HEK293 (cell line): ENCODE results near the gene PTGES3L.

Experiments used
- GLI2 ChIP-seq: fragments of 450-650 bp; formaldehyde crosslinking; IDR thresholded peaks from 2 replicates; pipeline ENCODE4; 2017; ENCODE audit warnings: missing biosample characterization, missing genetic modification characterization, low read depth, borderline replicate concordance
- HIC1 ChIP-seq: fragments of 450-650 bp; formaldehyde crosslinking; IDR thresholded peaks from 2 replicates; pipeline ENCODE4 v1.5.1; 2016; ENCODE audit warnings: missing biosample characterization, missing genetic modification characterization
- KLF1 ChIP-seq: fragments of 450-650 bp; formaldehyde crosslinking; IDR thresholded peaks from 2 replicates; pipeline ENCODE4 v1.5.1; 2016; ENCODE audit warnings: missing biosample characterization, missing genetic modification characterization
- OVOL3 ChIP-seq: fragments of 450-650 bp; formaldehyde crosslinking; IDR thresholded peaks from 2 replicates; pipeline ENCODE4 v1.5.1; 2016; ENCODE audit warnings: missing biosample characterization, missing genetic modification characterization
- REPIN1 ChIP-seq: fragments of 450-650 bp; formaldehyde crosslinking; IDR thresholded peaks from 2 replicates; pipeline ENCODE4 v1.5.1; 2017; ENCODE audit warnings: missing biosample characterization, missing genetic modification characterization, low read depth
- SP2 ChIP-seq: fragments of 450-650 bp; formaldehyde crosslinking; IDR thresholded peaks from 2 replicates; pipeline ENCODE4 v1.5.1; 2016; ENCODE audit warnings: missing biosample characterization, missing genetic modification characterization
- TRIM28 ChIP-seq: IDR thresholded peaks from 2 replicates; pipeline ENCODE4 v1.6.1; 2011; ENCODE audit warnings: low read length, control low read depth, borderline replicate concordance
- ZBTB10 ChIP-seq: fragments of 450-650 bp; formaldehyde crosslinking; IDR thresholded peaks from 2 replicates; pipeline ENCODE4 v1.5.1; 2016; ENCODE audit warnings: missing biosample characterization, missing genetic modification characterization
- ZBTB26 ChIP-seq: fragments of 450-650 bp; formaldehyde crosslinking; optimal IDR thresholded peaks from 2 replicates; pipeline ENCODE3; 2016; ENCODE audit warnings: missing biosample characterization, mild to moderate bottlenecking, missing genetic modification characterization
- ZFP3 ChIP-seq: fragments of 450-650 bp; formaldehyde crosslinking; IDR thresholded peaks from 2 replicates; pipeline ENCODE4 v1.5.1; 2016; ENCODE audit warnings: low read depth, missing biosample characterization, missing genetic modification characterization
- ZNF114 ChIP-seq: fragments of 450-650 bp; formaldehyde crosslinking; IDR thresholded peaks from 2 replicates; pipeline ENCODE4 v1.5.0; 2017; ENCODE audit warnings: missing biosample characterization, missing genetic modification characterization
- ZNF221 ChIP-seq: fragments of 450-650 bp; formaldehyde crosslinking; IDR thresholded peaks from 2 replicates; pipeline ENCODE4 v1.5.1; 2017; ENCODE audit warnings: missing biosample characterization, missing genetic modification characterization, borderline replicate concordance
- ZNF274 ChIP-seq, 2 experiments: fragments of 200-500 bp in 1 of 2; fragments of 450-650 bp in 1 of 2; sonication (Bioruptor generic) in 1 of 2; formaldehyde crosslinking in 1 of 2; IDR thresholded peaks; 2 replicates each; pipeline versions ENCODE4 v1.5.1 to v1.6.1; 2014 to 2016; ENCODE audit warnings: borderline replicate concordance in 1 of 2, inconsistent platforms in 1 of 2, low read length in 1 of 2, missing biosample characterization in 1 of 2, missing genetic modification characterization in 1 of 2
- ZNF404 ChIP-seq: fragments of 450-650 bp; formaldehyde crosslinking; IDR thresholded peaks from 2 replicates; pipeline ENCODE4 v1.5.1; 2017; ENCODE audit warnings: missing biosample characterization, missing genetic modification characterization
- ZNF423 ChIP-seq: fragments of 450-650 bp; formaldehyde crosslinking; IDR thresholded peaks from 2 replicates; pipeline ENCODE4 v1.5.1; 2016; ENCODE audit warnings: missing biosample characterization, missing genetic modification characterization
- ZNF518A ChIP-seq: fragments of 450-650 bp; formaldehyde crosslinking; conservative IDR thresholded peaks from 2 replicates; pipeline ENCODE4 v1.5.1; 2016; ENCODE audit warnings: low read depth, missing biosample characterization, missing genetic modification characterization
- ZNF521 ChIP-seq: fragments of 450-650 bp; formaldehyde crosslinking; IDR thresholded peaks from 2 replicates; pipeline ENCODE4 v1.5.1; 2017; ENCODE audit warnings: missing biosample characterization, mild to moderate bottlenecking, missing genetic modification characterization
- ZNF561 ChIP-seq: fragments of 450-650 bp; IDR thresholded peaks from 2 replicates; pipeline ENCODE4 v1.5.1; 2018; ENCODE audit warnings: missing biosample characterization, missing genetic modification characterization, borderline replicate concordance
- ZNF629 ChIP-seq: fragments of 450-650 bp; formaldehyde crosslinking; IDR thresholded peaks from 2 replicates; pipeline ENCODE4 v1.5.1; 2017; ENCODE audit warnings: missing biosample characterization, missing genetic modification characterization
- ZNF843 ChIP-seq: fragments of 450-650 bp; formaldehyde crosslinking; IDR thresholded peaks from 2 replicates; pipeline ENCODE4 v1.5.1; 2016; ENCODE audit warnings: missing biosample characterization, missing genetic modification characterization
- TF ChIP-seq, protein P1 (sequence below): fragments of 450-650 bp; formaldehyde crosslinking; IDR thresholded peaks from 2 replicates; pipeline ENCODE4 v1.5.1; 2016; ENCODE audit warnings: missing biosample characterization, missing genetic modification characterization

The PTGES3L gene

GRCh38 chr17:43024407-43025289 is 44.8 kb upstream of the PTGES3L start, which contains the start of gene RND2 (continued):
- TF ChIP-seq ZNF629 (tag by site-specific recombination) (peak; percentile 96), ZNF114 (no peak), KLF1 (tag by site-specific recombination) (peak; percentile 57; the same call in 1 of the 2 replicates), ZBTB26 (tag by site-specific recombination) (peak; percentile 52), ZNF423 (tag by site-specific recombination) (peak; percentile 75; the same call in 1 of the 2 replicates), OVOL3 (tag by site-specific recombination) (0 out of 2 replicates have a peak, but pooled peaks have one; percentile 41), ZNF843 (tag by site-specific recombination) (peak; percentile 32), TRIM28 (no peak), ZNF404 (tag by site-specific recombination) (no peak), ZNF521 (tag by site-specific recombination) (no peak), ZNF561 (tag by site-specific recombination) (peak; percentile 88; the same call in 1 of the 2 replicates), ZNF221 (tag by site-specific recombination) (no peak), GLI2 (tag by site-specific recombination) (no peak), HIC1 (tag by site-specific recombination) (peak; percentile 84), REPIN1 (tag by site-specific recombination) (no peak), SP2 (tag by site-specific recombination) (peak; percentile 51), ZFP3 (tag by site-specific recombination) (no peak), ZNF518A (tag by site-specific recombination) (0 out of 2 replicates have a peak, but pooled peaks have one; percentile 26), ZBTB10 (tag by site-specific recombination) (peak; percentile 75; the same call in 1 of the 2 replicates), ZNF274 (IDR thresholded peaks at IDR 0.05; ENCODE audit: low read length) (no peak), ZNF274 (tag by site-specific recombination; IDR thresholded peaks at IDR 0.05; ENCODE audit: borderline replicate concordance) (no peak)
- TF ChIP-seq, protein P1, sequence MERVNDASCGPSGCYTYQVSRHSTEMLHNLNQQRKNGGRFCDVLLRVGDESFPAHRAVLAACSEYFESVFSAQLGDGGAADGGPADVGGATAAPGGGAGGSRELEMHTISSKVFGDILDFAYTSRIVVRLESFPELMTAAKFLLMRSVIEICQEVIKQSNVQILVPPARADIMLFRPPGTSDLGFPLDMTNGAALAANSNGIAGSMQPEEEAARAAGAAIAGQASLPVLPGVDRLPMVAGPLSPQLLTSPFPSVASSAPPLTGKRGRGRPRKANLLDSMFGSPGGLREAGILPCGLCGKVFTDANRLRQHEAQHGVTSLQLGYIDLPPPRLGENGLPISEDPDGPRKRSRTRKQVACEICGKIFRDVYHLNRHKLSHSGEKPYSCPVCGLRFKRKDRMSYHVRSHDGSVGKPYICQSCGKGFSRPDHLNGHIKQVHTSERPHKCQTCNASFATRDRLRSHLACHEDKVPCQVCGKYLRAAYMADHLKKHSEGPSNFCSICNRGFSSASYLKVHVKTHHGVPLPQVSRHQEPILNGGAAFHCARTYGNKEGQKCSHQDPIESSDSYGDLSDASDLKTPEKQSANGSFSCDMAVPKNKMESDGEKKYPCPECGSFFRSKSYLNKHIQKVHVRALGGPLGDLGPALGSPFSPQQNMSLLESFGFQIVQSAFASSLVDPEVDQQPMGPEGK (tag by site-specific recombination), result peak; percentile 96
